ENCODE data around the gene PCDH18.

PCDH18 gene

GRCh38 chr4:137531986-137532868 lies at the start of gene PCDH18:
PCDH18 (minus strand) TSS chr4:137532494; CDS start chr4:137532088, 406 bp downstream.
- no peak for TF ChIP-seq ZBTB7A (IDR thresholded peaks at IDR 0.05; ENCODE audit: low read depth)
- no peak for TF ChIP-seq EGR1 (IDR thresholded peaks at IDR 0.05)
- no peak for TF ChIP-seq TCF12 (IDR thresholded peaks at IDR 0.05; ENCODE audit: low read depth)
- no peak for TF ChIP-seq NFIC (IDR thresholded peaks at IDR 0.05)
- TF ChIP-seq CEBPB (IDR thresholded peaks at IDR 0.05), result no peak
- TF ChIP-seq USF1 (IDR thresholded peaks at IDR 0.05), result no peak
- TF ChIP-seq YY1 (IDR thresholded peaks at IDR 0.05; ENCODE audit: low read depth), result no peak
- TF ChIP-seq RAD21 (IDR thresholded peaks at IDR 0.05; ENCODE audit: low read depth), result no peak
- TF ChIP-seq TAF1 (IDR thresholded peaks at IDR 0.05; ENCODE audit: low read depth), result no peak
- no peak for TF ChIP-seq EP300 (IDR thresholded peaks at IDR 0.05; ENCODE audit: borderline replicate concordance)
- TF ChIP-seq TEAD4 (IDR thresholded peaks at IDR 0.05), result no peak
- TF ChIP-seq REST (IDR thresholded peaks at IDR 0.05; ENCODE audit: low read depth), result no peak
- no peak for TF ChIP-seq CREB1 (IDR thresholded peaks at IDR 0.05; ENCODE audit: low read depth)
- TF ChIP-seq FOXM1 (IDR thresholded peaks at IDR 0.05; ENCODE audit: borderline replicate concordance, low read depth), result no peak
- no peak for TF ChIP-seq MAX (IDR thresholded peaks at IDR 0.05)

GRCh38 chr4:137576446-137576845 lies 44.2 kb upstream of the PCDH18 start:
- TF ChIP-seq CEBPB (IDR thresholded peaks at IDR 0.05), result no peak

- no peak for TF ChIP-seq EP300 (IDR thresholded peaks at IDR 0.05; ENCODE audit: borderline replicate concordance)
- TF ChIP-seq TCF12 (IDR thresholded peaks at IDR 0.05; ENCODE audit: low read depth), result no peak
- no peak for TF ChIP-seq USF1 (IDR thresholded peaks at IDR 0.05)
- TF ChIP-seq CREB1 (IDR thresholded peaks at IDR 0.05; ENCODE audit: low read depth), result no peak
- no peak for TF ChIP-seq RAD21 (IDR thresholded peaks at IDR 0.05; ENCODE audit: low read depth)
- TF ChIP-seq NFIC (IDR thresholded peaks at IDR 0.05), result no peak
- no peak for TF ChIP-seq FOXM1 (IDR thresholded peaks at IDR 0.05; ENCODE audit: borderline replicate concordance, low read depth)
- TF ChIP-seq TEAD4 (IDR thresholded peaks at IDR 0.05), result no peak
Observed at GRCh38 chr4:137572647-137573046, 40.4 kb upstream of the PCDH18 start.

- TF ChIP-seq ZBTB7A (IDR thresholded peaks at IDR 0.05; ENCODE audit: low read depth) (no peak), TCF12 (IDR thresholded peaks at IDR 0.05; ENCODE audit: low read depth) (no peak), EP300 (IDR thresholded peaks at IDR 0.05; ENCODE audit: borderline replicate concordance) (no peak), REST (IDR thresholded peaks at IDR 0.05; ENCODE audit: low read depth) (no peak), MAX (IDR thresholded peaks at IDR 0.05) (no peak), FOXM1 (IDR thresholded peaks at IDR 0.05; ENCODE audit: borderline replicate concordance, low read depth) (no peak), CEBPB (IDR thresholded peaks at IDR 0.05) (no peak), RAD21 (IDR thresholded peaks at IDR 0.05; ENCODE audit: low read depth) (no peak), NFIC (IDR thresholded peaks at IDR 0.05) (no peak), CREB1 (IDR thresholded peaks at IDR 0.05; ENCODE audit: low read depth) (no peak), TAF1 (IDR thresholded peaks at IDR 0.05; ENCODE audit: low read depth) (no peak), YY1 (IDR thresholded peaks at IDR 0.05; ENCODE audit: low read depth) (no peak), USF1 (IDR thresholded peaks at IDR 0.05) (no peak), TEAD4 (IDR thresholded peaks at IDR 0.05) (no peak), EGR1 (IDR thresholded peaks at IDR 0.05) (no peak)
Observed at GRCh38 chr4:137572163-137572562, 39.9 kb upstream of the PCDH18 start.

GRCh38 chr4:137559801-137560200 lies 27.5 kb upstream of the PCDH18 start:
- TF ChIP-seq TCF12 (IDR thresholded peaks at IDR 0.05; ENCODE audit: low read depth), result no peak
